K562 (cell line): ENCODE data around the gene KISS1. TPM values are rescaled to one million over a fixed set of nuclear protein-coding genes. Genes with fewer than 3 reads are reported as not detected.

Experiments used
- BCOR ChIP-seq: fragments of 450-650 bp; IDR thresholded peaks from 2 replicates; pipeline ENCODE4 v1.6.1; 2016
- EP300 ChIP-seq: IDR thresholded peaks from 2 replicates; pipeline ENCODE4 v1.6.1; 2012; ENCODE audit warnings: low read length, improper control_type of control experiment
- HNRNPLL ChIP-seq: fragments of 200-400 bp; formaldehyde crosslinking; IDR thresholded peaks from 2 replicates; pipeline ENCODE4 v1.6.1; 2017; ENCODE audit warnings: low read length, low read depth, mild to moderate bottlenecking; ENCODE audit not compliant: poor library complexity, severe bottlenecking
- MED1 ChIP-seq: sonication (generic); formaldehyde crosslinking; IDR thresholded peaks from 2 replicates; pipeline ENCODE4 v1.8.1; 2023; ENCODE audit warnings: missing genetic modification reagents, borderline replicate concordance
- ZNF695 ChIP-seq: fragments of 450-650 bp; formaldehyde crosslinking; IDR thresholded peaks from 2 replicates; pipeline ENCODE4 v1.4.0; 2020; ENCODE audit warnings: mild to moderate bottlenecking, moderate library complexity
- ZNF764 ChIP-seq: fragments of 250-450 bp; sonication (Bioruptor Pico); IDR thresholded peaks from 2 replicates; pipeline ENCODE4 v1.4.0; 2020; ENCODE audit warnings: low read depth, mild to moderate bottlenecking, moderate library complexity
- polyA plus RNA-seq, 8 experiments: library from polyadenylated mRNA; depleted of rRNA in 4 of 8; stranded (reverse) in 5 of 8; unstranded in 3 of 8; fragments of >200 nt; fragmentation: Nextera tagmentation in 2 of 8; fragmentation: Illumina TruSeq in 1 of 8; extraction: Ambion mirVana in 2 of 8; extraction: Trizol in 1 of 8; gene quantifications; 2 replicates each; pipeline versions ENCODE4 v1.2.1 to v1.2.3, GENCODE V29; 2011 to 2014; ENCODE audit warnings: inconsistent platforms in 1 of 8, missing spikeins in 1 of 8
- total RNA-seq, 7 experiments: library from RNA; depleted of rRNA in 6 of 7; stranded (reverse); fragments of >200 nt in 6 of 7; fragmentation: Illumina TruSeq in 2 of 7; extraction: Trizol in 2 of 7; gene quantifications; 2 replicates each; pipeline versions ENCODE4 v1.2.1 to v1.2.3, GENCODE V29; 2011 to 2021; ENCODE audit warnings: low replicate concordance in 1 of 7
- TF ChIP-seq, protein P1 (sequence below), 2 experiments: fragments of 450-650 bp in 1 of 2; IDR thresholded peaks; 2 replicates each; pipeline ENCODE4 v1.6.1; 2011 to 2017; ENCODE audit warnings: low read depth in 2 of 2, antibody characterized with exemption in 1 of 2, borderline replicate concordance in 1 of 2, low read length in 1 of 2, mild to moderate bottlenecking in 1 of 2, mixed read lengths in 1 of 2; ENCODE audit not compliant: control insufficient read depth in 1 of 2

The KISS1 gene
- total and polyA plus RNA-seq, 9 of the 15 experiments (the other 6 are each of a cell fraction or from before 2014, with no cell fraction given), result 0.31 TPM; not detected in 8

GRCh38 chr1:204225841-204226735, 29.8 kb upstream of the KISS1 start (continued):
- TF ChIP-seq EP300, result no peak
- TF ChIP-seq MED1 (CRISPR knock-in tag), result no peak
- TF ChIP-seq ZNF695 (CRISPR knock-in tag), result no peak
- TF ChIP-seq, protein P1, sequence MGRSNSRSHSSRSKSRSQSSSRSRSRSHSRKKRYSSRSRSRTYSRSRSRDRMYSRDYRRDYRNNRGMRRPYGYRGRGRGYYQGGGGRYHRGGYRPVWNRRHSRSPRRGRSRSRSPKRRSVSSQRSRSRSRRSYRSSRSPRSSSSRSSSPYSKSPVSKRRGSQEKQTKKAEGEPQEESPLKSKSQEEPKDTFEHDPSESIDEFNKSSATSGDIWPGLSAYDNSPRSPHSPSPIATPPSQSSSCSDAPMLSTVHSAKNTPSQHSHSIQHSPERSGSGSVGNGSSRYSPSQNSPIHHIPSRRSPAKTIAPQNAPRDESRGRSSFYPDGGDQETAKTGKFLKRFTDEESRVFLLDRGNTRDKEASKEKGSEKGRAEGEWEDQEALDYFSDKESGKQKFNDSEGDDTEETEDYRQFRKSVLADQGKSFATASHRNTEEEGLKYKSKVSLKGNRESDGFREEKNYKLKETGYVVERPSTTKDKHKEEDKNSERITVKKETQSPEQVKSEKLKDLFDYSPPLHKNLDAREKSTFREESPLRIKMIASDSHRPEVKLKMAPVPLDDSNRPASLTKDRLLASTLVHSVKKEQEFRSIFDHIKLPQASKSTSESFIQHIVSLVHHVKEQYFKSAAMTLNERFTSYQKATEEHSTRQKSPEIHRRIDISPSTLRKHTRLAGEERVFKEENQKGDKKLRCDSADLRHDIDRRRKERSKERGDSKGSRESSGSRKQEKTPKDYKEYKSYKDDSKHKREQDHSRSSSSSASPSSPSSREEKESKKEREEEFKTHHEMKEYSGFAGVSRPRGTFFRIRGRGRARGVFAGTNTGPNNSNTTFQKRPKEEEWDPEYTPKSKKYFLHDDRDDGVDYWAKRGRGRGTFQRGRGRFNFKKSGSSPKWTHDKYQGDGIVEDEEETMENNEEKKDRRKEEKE (IDR thresholded peaks at IDR 0.05; ENCODE audit: borderline replicate concordance in 1 of 2, control insufficient read depth in 1 of 2, low read depth in 2 of 2, low read length in 1 of 2), result no peak
- TF ChIP-seq HNRNPLL, result no peak
- TF ChIP-seq BCOR, result no peak
- TF ChIP-seq ZNF764 (CRISPR knock-in tag), result no peak
